ENCODE data around the gene TPPP2.
"Not testable (repeated sequence)": the region's sequence is repeated elsewhere in the genome, so short reads cannot be mapped to it uniquely, and the experiment has no call there.

TPPP2 gene

GRCh38 chr14:21039585-21040369, 9.8 kb downstream of the TPPP2 start:
- DNase-seq: peak; percentile 78 to 85

- DNase-seq: no peak
Observed at GRCh38 chr14:21040370-21040925, 10.4 kb downstream of the TPPP2 start.

GRCh38 chr14:21040941-21041340, 10.9 kb downstream of the TPPP2 start:
- not testable (repeated sequence) for DNase-seq

GRCh38 chr14:21041676-21042433, 11.8 kb downstream of the TPPP2 start, which contains the start of gene RNASE7:
Gene RNASE7 (plus strand): TSS chr14:21042362. CDS start chr14:21042993, 631 bp downstream.
- DNase-seq: no peak

- DNase-seq: no peak
Observed at GRCh38 chr14:21042918-21043317, 12.9 kb downstream of the TPPP2 start.

GRCh38 chr14:21043387-21043973, 13.5 kb downstream of the TPPP2 start:
- no peak for DNase-seq

GRCh38 chr14:21043974-21044618, 14.1 kb downstream of the TPPP2 start:
- peak; percentile 82 to 86 for DNase-seq

GRCh38 chr14:21047378-21047781, 17.4 kb downstream of the TPPP2 start:
- no peak for DNase-seq

GRCh38 chr14:21048638-21049037, 18.6 kb downstream of the TPPP2 start:
- no peak for DNase-seq

- DNase-seq: no peak
Observed at GRCh38 chr14:21049271-21049673, 19.3 kb downstream of the TPPP2 start.

GRCh38 chr14:21050597-21050996, 20.6 kb downstream of the TPPP2 start:
- DNase-seq: no peak

GRCh38 chr14:21053184-21054122, 23.4 kb downstream of the TPPP2 start:
- DNase-seq: no peak

GRCh38 chr14:21054123-21054767, 24.2 kb downstream of the TPPP2 start:
- DNase-seq: no peak

GRCh38 chr14:21054768-21055145, 24.7 kb downstream of the TPPP2 start:
- no peak for DNase-seq

GRCh38 chr14:21055432-21056117, 25.6 kb downstream of the TPPP2 start:
- DNase-seq: no peak

- DNase-seq: peak in 1 of 2 experiments; percentile 30
Observed at GRCh38 chr14:21056520-21057163, 26.6 kb downstream of the TPPP2 start.

- DNase-seq: no peak
Observed at GRCh38 chr14:21057803-21058675, 28.0 kb downstream of the TPPP2 start, which contains the start of gene RNASE8. Gene RNASE8 (plus strand): TSS chr14:21057822. CDS start chr14:21057893, 71 bp downstream.

GRCh38 chr14:21058903-21059302, 28.9 kb downstream of the TPPP2 start:
- DNase-seq: no peak
